ENCODE results near the gene LBP.
"Not testable (repeated sequence)": the region's sequence is repeated elsewhere in the genome, so short reads cannot be mapped to it uniquely, and the experiment has no call there.

DNA sequence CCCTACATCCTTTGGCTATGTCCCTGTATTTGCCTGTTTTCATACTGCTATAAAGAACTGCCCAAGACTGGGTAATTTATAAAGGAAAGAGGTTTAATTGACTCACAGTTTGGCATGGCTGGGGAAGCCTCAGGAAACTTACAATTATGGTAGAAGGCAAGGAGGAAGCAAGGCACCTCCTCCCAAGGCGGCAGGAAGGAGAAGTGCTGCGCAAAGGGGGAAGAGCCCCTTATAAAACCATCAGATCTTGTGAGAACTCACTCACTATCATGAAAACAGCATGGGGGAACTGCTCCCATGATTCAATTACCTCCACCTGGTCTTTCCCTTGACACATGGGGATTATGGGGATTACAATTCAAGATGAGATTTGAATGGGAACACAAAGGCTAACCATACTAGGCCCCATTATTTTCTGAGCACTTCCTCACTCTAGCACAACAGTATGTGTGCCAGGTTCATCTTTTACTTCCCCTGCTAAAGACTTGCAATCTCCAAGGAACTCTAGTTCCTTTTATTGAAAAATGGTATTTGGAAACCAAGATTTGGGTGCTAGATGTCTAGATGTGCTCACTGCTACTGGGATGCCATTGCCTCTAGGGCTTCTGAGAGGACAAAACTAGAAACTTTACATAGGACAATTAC is 49.6 kb downstream of the LBP start:
- TF ChIP-seq, protein P1, sequence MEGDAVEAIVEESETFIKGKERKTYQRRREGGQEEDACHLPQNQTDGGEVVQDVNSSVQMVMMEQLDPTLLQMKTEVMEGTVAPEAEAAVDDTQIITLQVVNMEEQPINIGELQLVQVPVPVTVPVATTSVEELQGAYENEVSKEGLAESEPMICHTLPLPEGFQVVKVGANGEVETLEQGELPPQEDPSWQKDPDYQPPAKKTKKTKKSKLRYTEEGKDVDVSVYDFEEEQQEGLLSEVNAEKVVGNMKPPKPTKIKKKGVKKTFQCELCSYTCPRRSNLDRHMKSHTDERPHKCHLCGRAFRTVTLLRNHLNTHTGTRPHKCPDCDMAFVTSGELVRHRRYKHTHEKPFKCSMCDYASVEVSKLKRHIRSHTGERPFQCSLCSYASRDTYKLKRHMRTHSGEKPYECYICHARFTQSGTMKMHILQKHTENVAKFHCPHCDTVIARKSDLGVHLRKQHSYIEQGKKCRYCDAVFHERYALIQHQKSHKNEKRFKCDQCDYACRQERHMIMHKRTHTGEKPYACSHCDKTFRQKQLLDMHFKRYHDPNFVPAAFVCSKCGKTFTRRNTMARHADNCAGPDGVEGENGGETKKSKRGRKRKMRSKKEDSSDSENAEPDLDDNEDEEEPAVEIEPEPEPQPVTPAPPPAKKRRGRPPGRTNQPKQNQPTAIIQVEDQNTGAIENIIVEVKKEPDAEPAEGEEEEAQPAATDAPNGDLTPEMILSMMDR (IDR thresholded peaks at IDR 0.05 in 8 of 11, conservative IDR thresholded peaks at IDR 0.05 in 3 of 11) = not testable (repeated sequence)
- TF ChIP-seq POLR2A (IDR thresholded peaks at IDR 0.05) = not testable (repeated sequence)

Data from spleen (tissue), 7 donors.